Neural cell (in vitro differentiated cells): ENCODE measurements around the gene MYO18A. TPM values are rescaled to one million over a fixed set of nuclear protein-coding genes. Genes with fewer than 3 reads are reported as not detected.

ENCODE experiments used
- H2AFZ ChIP-seq: fragments of 200-600, 300-800 bp; sonication (generic), shearing (Covaris generic); 2 replicates; pipeline ENCODE4 v1.6.0; 2014; ENCODE audit warnings: low read depth, mild to moderate bottlenecking, antibody characterized with exemption, low read length, moderate library complexity
- H3F3A ChIP-seq: fragments of 200-600 bp; shearing (Covaris generic); 2 replicates; pipeline ENCODE4 v1.6.1; 2016; ENCODE audit warnings: mild to moderate bottlenecking, moderate library complexity, mixed read lengths, antibody characterized with exemption, low read length; ENCODE audit not compliant: insufficient read depth, poor library complexity, severe bottlenecking
- H3K27ac ChIP-seq: fragments of 200-600, 300-800 bp; sonication (generic), shearing (Covaris generic); 2 replicates; pipeline ENCODE4 v1.5.1; 2014; ENCODE audit warnings: mild to moderate bottlenecking, low read length, moderate library complexity
- H3K27me3 ChIP-seq: fragments of 300-800, 200-600 bp; sonication (generic), shearing (Covaris generic); 2 replicates; pipeline ENCODE4 v1.6.0; 2014; ENCODE audit warnings: mild to moderate bottlenecking, low read depth, low read length, moderate library complexity; ENCODE audit not compliant: insufficient read depth
- H3K36me3 ChIP-seq: fragments of 300-800, 200-600 bp; sonication (generic), shearing (Covaris generic); 2 replicates; pipeline ENCODE4 v1.5.1; 2014; ENCODE audit warnings: mild to moderate bottlenecking, antibody characterized with exemption, low read length, moderate library complexity; ENCODE audit not compliant: insufficient read depth
- H3K4me2 ChIP-seq: fragments of 300-800, 200-600 bp; sonication (generic), shearing (Covaris generic); 2 replicates; pipeline ENCODE4 v1.6.0; 2014; ENCODE audit warnings: mild to moderate bottlenecking, low read length
- H3K4me3 ChIP-seq: fragments of 300-800, 200-600 bp; sonication (generic), shearing (Covaris generic); 2 replicates; pipeline ENCODE4 v1.5.1; 2014; ENCODE audit warnings: mild to moderate bottlenecking, low read length, moderate library complexity
- H3K79me2 ChIP-seq: fragments of 200-600 bp; shearing (Covaris generic); replicated peaks from 2 replicates; pipeline ENCODE4 v1.6.0; 2014; ENCODE audit warnings: mild to moderate bottlenecking, low read length, moderate library complexity; ENCODE audit not compliant: insufficient read depth
- H3K9ac ChIP-seq: fragments of 300-800, 200-600 bp; sonication (generic), shearing (Covaris generic); 2 replicates; pipeline ENCODE4 v1.6.1; 2016; ENCODE audit warnings: mild to moderate bottlenecking, low read length, mixed read lengths
- H3K9me2 ChIP-seq: fragments of 200-600 bp; shearing (Covaris generic); 2 replicates; pipeline ENCODE4 v1.6.1; 2016; ENCODE audit warnings: mild to moderate bottlenecking, low read length, mixed read lengths; ENCODE audit not compliant: insufficient read depth
- H3K9me3 ChIP-seq: fragments of 200-600, 300-800 bp; sonication (generic), shearing (Covaris generic); 2 replicates; pipeline ENCODE4 v1.6.1; 2016; ENCODE audit warnings: mild to moderate bottlenecking, mixed run types, low read length, moderate library complexity, mixed read lengths
- H4K20me1 ChIP-seq: fragments of 200-600 bp; shearing (Covaris generic); 2 replicates; pipeline ENCODE4 v1.6.1; 2016; ENCODE audit warnings: mild to moderate bottlenecking, mixed run types; ENCODE audit not compliant: insufficient read depth
- CTCF ChIP-seq: fragments of 450-650 bp; IDR thresholded peaks from 2 replicates; pipeline ENCODE4 v1.5.1; 2014; ENCODE audit warnings: antibody characterized with exemption, mild to moderate bottlenecking, moderate library complexity; ENCODE audit not compliant: poor library complexity, severe bottlenecking
- EP300 ChIP-seq: fragments of 450-650 bp; conservative IDR thresholded peaks from 2 replicates; pipeline ENCODE4 v1.6.1; 2014; ENCODE audit warnings: antibody characterized with exemption, mild to moderate bottlenecking, moderate library complexity; ENCODE audit not compliant: poor library complexity, severe bottlenecking
- EZH2 ChIP-seq: fragments of 200-600, 300-800 bp; shearing (Covaris generic), sonication (generic); IDR thresholded peaks from 2 replicates; pipeline ENCODE4 v1.6.1; 2014; ENCODE audit warnings: antibody characterized with exemption, low read length, borderline replicate concordance, mild to moderate bottlenecking; ENCODE audit not compliant: insufficient read depth, poor library complexity, severe bottlenecking
- MXI1 ChIP-seq: fragments of 450-650 bp; conservative IDR thresholded peaks from 2 replicates; pipeline ENCODE4 v1.6.1; 2014; ENCODE audit warnings: antibody characterized with exemption, mild to moderate bottlenecking; ENCODE audit not compliant: poor library complexity, severe bottlenecking
- POLR2AphosphoS5 ChIP-seq: IDR thresholded peaks from 2 replicates; pipeline ENCODE4 v1.6.1; 2012
- RAD21 ChIP-seq: fragments of 450-650 bp; conservative IDR thresholded peaks from 2 replicates; pipeline ENCODE4 v1.6.1; 2014; ENCODE audit warnings: antibody characterized with exemption, mild to moderate bottlenecking, moderate library complexity
- REST ChIP-seq: IDR thresholded peaks from 2 replicates; pipeline ENCODE4 v1.6.1; 2012; ENCODE audit warnings: borderline replicate concordance
- SMC3 ChIP-seq: fragments of 450-650 bp; conservative IDR thresholded peaks from 2 replicates; pipeline ENCODE4 v1.6.1; 2014; ENCODE audit warnings: antibody characterized with exemption, mild to moderate bottlenecking, moderate library complexity; ENCODE audit not compliant: poor library complexity
- TAF1 ChIP-seq: IDR thresholded peaks from 2 replicates; pipeline ENCODE4 v1.6.1; 2012; ENCODE audit warnings: low read depth
- polyA plus RNA-seq: library from polyadenylated mRNA; depleted of rRNA; stranded (reverse); fragments of >200 nt; gene quantifications from 2 replicates; pipeline ENCODE4 v1.2.3, GENCODE V29; 2014

MYO18A gene
- polyA plus RNA-seq, 1 donor from 2014 or later, result 21.6 TPM

GRCh38 chr17:29119265-29119664, 60.9 kb downstream of the MYO18A start:
- Histone ChIP-seq H3K27me3 (no peaks in the 10 kb centered on the region), H3K9me2 (no peaks in the 10 kb centered on the region), H4K20me1 (no peaks in the 10 kb centered on the region), H3K79me2 (no peaks in the 10 kb centered on the region), H3K9me3 (no peaks in the 10 kb centered on the region), H3K4me3 (no peak overlapping the region), H3K9ac (no peak overlapping the region), H3K4me2 (no peak overlapping the region), H3F3A (no peaks in the 10 kb centered on the region), H3K27ac (no peak overlapping the region), H2AFZ (no peak overlapping the region), H3K36me3 (peaks cover 5% of the 10 kb centered on the region)
- TF ChIP-seq POLR2AphosphoS5 (no peak), RAD21 (no peak), REST (no peak), EZH2 (no peak), MXI1 (no peak), CTCF (no peak), SMC3 (no peak), EP300 (no peak), TAF1 (no peak)

- Histone ChIP-seq H3F3A (no peaks in the 10 kb centered on the region), H3K4me3 (no peak overlapping the region), H3K79me2 (no peaks in the 10 kb centered on the region), H2AFZ (no peak overlapping the region), H3K9me3 (no peaks in the 10 kb centered on the region), H3K9me2 (no peaks in the 10 kb centered on the region), H3K27me3 (no peaks in the 10 kb centered on the region), H4K20me1 (no peaks in the 10 kb centered on the region), H3K36me3 (peaks cover 5% of the 10 kb centered on the region), H3K9ac (no peak overlapping the region), H3K4me2 (no peak overlapping the region), H3K27ac (no peak overlapping the region)
- TF ChIP-seq SMC3, result peak; percentile 81
- no peak for TF ChIP-seq REST
- TF ChIP-seq RAD21, result peak; percentile 83
- no peak for TF ChIP-seq MXI1
- TF ChIP-seq CTCF, result peak; percentile 85
Measured at GRCh38 chr17:29116804-29117753, 63.1 kb downstream of the MYO18A start.
